ENCODE results near the gene CTIF.

- no peak for TF ChIP-seq CTCF (IDR thresholded peaks at IDR 0.05)
- TF ChIP-seq EP300 (IDR thresholded peaks at IDR 0.05), result no peak
These were observed 218.5 kb downstream of the CTIF start for GRCh38 chr18:48757367-48757766.
